Activated T-helper 1 cell treated with anti-CD3 and anti-CD28 coated beads, Interleukin-12 subunit alpha, Interleukin-12 subunit beta, Interleukin-2, Interleukin-4 antibody, amounts not matched to agents 30 ng/mL and 10 ng/mL and 1 ng/mL, durations not matched to agents 14 hours and 24 hours and 36 hours (primary cell): ENCODE data around the gene RNF224. TPM values are rescaled to one million over a fixed set of nuclear protein-coding genes. Genes with fewer than 3 reads are reported as not detected.
"Not testable (repeated sequence)": the region's sequence is repeated elsewhere in the genome, so short reads cannot be mapped to it uniquely, and the experiment has no call there.

Experiments
- DNase-seq: peaks from one replicate; pipeline ENCODE4 v3.0.0; 2021; ENCODE audit warnings: low spot score
- H3K27ac Mint-ChIP-seq: one replicate; pipeline ENCODE4 v1.8.0; 2021; ENCODE audit warnings: mild to moderate bottlenecking, mixed read lengths
- H3K27me3 Mint-ChIP-seq: one replicate; pipeline ENCODE4 v1.8.0; 2022; ENCODE audit warnings: mild to moderate bottlenecking, moderate library complexity, mixed read lengths; ENCODE audit not compliant: insufficient read depth
- H3K36me3 Mint-ChIP-seq: one replicate; pipeline ENCODE4 v1.8.0; 2021; ENCODE audit warnings: low read depth, mixed read lengths
- H3K4me1 Mint-ChIP-seq: one replicate; pipeline ENCODE4 v1.8.0; 2021; ENCODE audit warnings: low read depth, mixed read lengths
- H3K4me3 Mint-ChIP-seq: one replicate; pipeline ENCODE4 v1.8.0; 2021; ENCODE audit warnings: mild to moderate bottlenecking, moderate library complexity, mixed read lengths
- H3K9me3 Mint-ChIP-seq: one replicate; pipeline ENCODE4 v1.8.0; 2021; ENCODE audit warnings: mixed read lengths
- intact Hi-C: fragments of 100-400 bp; cut with micrococcal nuclease; formaldehyde crosslinking; loops from one replicate; pipeline ENCODE4 v1.15.1; 2024
- total RNA-seq: library from RNA; stranded (reverse); gene quantifications from 2 replicates; pipeline ENCODE4 v1.2.3, GENCODE V29; 2022

The RNF224 gene
- total RNA-seq, 1 donor from 2014 or later, result 0.29 TPM

- Mint-ChIP-seq H3K27ac (no peak overlapping the region), H3K27me3 (peaks cover 5% of the 10 kb centered on the region), H3K36me3 (peaks cover 4% of the 10 kb centered on the region), H3K4me1 (no peaks in the 10 kb centered on the region), H3K9me3 (no peaks in the 10 kb centered on the region), H3K4me3 (no peak overlapping the region)
- peak; percentile 83 for DNase-seq
- intact Hi-C loops, result loop anchor here (1.0 kb wide), 4 partner anchors 9 to 118 kb away; partner anchors contain the start of genes NELFB and RNF224
Measured at GRCh38 chr9:137236238-137236935, 9.1 kb downstream of the RNF224 start.

GRCh38 chr9:137236936-137237421 lies 9.7 kb downstream of the RNF224 start:
- Mint-ChIP-seq H3K27me3 (peaks cover 5% of the 10 kb centered on the region), H3K27ac (no peak overlapping the region), H3K36me3 (peaks cover 4% of the 10 kb centered on the region), H3K4me3 (no peak overlapping the region), H3K4me1 (no peaks in the 10 kb centered on the region), H3K9me3 (no peaks in the 10 kb centered on the region)
- intact Hi-C loops, result loop anchor here (1.0 kb wide), 4 partner anchors 10 to 119 kb away; partner anchors contain the start of genes NELFB and RNF224
- DNase-seq, result no peak

- H3K9me3 Mint-ChIP-seq, result no peaks in the 10 kb centered on the region
- peaks cover 14% of the 10 kb centered on the region for H3K36me3 Mint-ChIP-seq
- H3K27ac Mint-ChIP-seq, result no peak overlapping the region
- peaks cover 9% of the 10 kb centered on the region for H3K4me1 Mint-ChIP-seq
- no peak overlapping the region for H3K4me3 Mint-ChIP-seq
- DNase-seq, result no peak
- intact Hi-C loops, result no loop called here
- H3K27me3 Mint-ChIP-seq, result peaks cover 5% of the 10 kb centered on the region
Measured at GRCh38 chr9:137237759-137238726, 10.7 kb downstream of the RNF224 start.

GRCh38 chr9:137239541-137240200 lies 12.4 kb downstream of the RNF224 start:
- intact Hi-C loops, result loop anchor here (2.0 to 5.0 kb wide), 4 partner anchors 183 to 449 kb away; partner anchors contain the start of genes EXD3, NOXA1, NPDC1 and TMEM141
- Mint-ChIP-seq H3K4me3 (peak overlapping the region; percentile 83), H3K4me1 (peaks cover 22% of the 10 kb centered on the region), H3K27ac (peak overlapping the region; percentile 58), H3K36me3 (peaks cover 23% of the 10 kb centered on the region)
- not testable (repeated sequence) for H3K27me3 Mint-ChIP-seq, DNase-seq, H3K9me3 Mint-ChIP-seq

- intact Hi-C loops, result loop anchor here (2.0 to 5.0 kb wide), 4 partner anchors 182 to 450 kb away; partner anchors contain the start of genes EXD3, NOXA1, NPDC1 and TMEM141
Measured at GRCh38 chr9:137240318-137240840, 13.1 kb downstream of the RNF224 start.

GRCh38 chr9:137240841-137241489 lies 13.7 kb downstream of the RNF224 start, which contains the start of gene TUBB4B:
Gene TUBB4B, plus strand, starts transcription at chr9:137241287. Its CDS starts 74 bp downstream, at chr9:137241361.
- Mint-ChIP-seq H3K36me3 (peaks cover 23% of the 10 kb centered on the region), H3K4me1 (peaks cover 22% of the 10 kb centered on the region), H3K4me3 (peak within 1 kb of the TSS; percentile 92), H3K27ac (peak within 1 kb of the TSS; percentile 91), H3K27me3 (no peaks in the 10 kb centered on the region), H3K9me3 (no peaks in the 10 kb centered on the region)
- DNase-seq, result peak; percentile 98
- intact Hi-C loops, result loop anchor here (1.0 to 5.0 kb wide), 9 partner anchors 14 to 450 kb away; partner anchors contain the start of genes ANAPC2, EXD3, MRPL41 and NELFB

More at GRCh38 chr9:137240318-137240840, 13.1 kb downstream of the RNF224 start:
- no peak overlapping the region for H3K27ac Mint-ChIP-seq
- peak; percentile 68 for DNase-seq
- H3K4me1 Mint-ChIP-seq, result peaks cover 22% of the 10 kb centered on the region
- H3K9me3 Mint-ChIP-seq, result no peaks in the 10 kb centered on the region
- H3K36me3 Mint-ChIP-seq, result peaks cover 23% of the 10 kb centered on the region
- no peaks in the 10 kb centered on the region for H3K27me3 Mint-ChIP-seq
- H3K4me3 Mint-ChIP-seq, result peak overlapping the region; percentile 83

- Mint-ChIP-seq H3K9me3 (no peaks in the 10 kb centered on the region), H3K27ac (peak overlapping the region; percentile 40), H3K36me3 (peaks cover 23% of the 10 kb centered on the region), H3K4me1 (peaks cover 22% of the 10 kb centered on the region), H3K4me3 (peak overlapping the region; percentile 92), H3K27me3 (no peaks in the 10 kb centered on the region)
- intact Hi-C loops, result loop anchor here (1.0 to 5.0 kb wide), 9 partner anchors 14 to 451 kb away; partner anchors contain the start of genes ANAPC2, EXD3, MRPL41 and NELFB
- peak; percentile 68 for DNase-seq
Measured at GRCh38 chr9:137241490-137242268, 14.4 kb downstream of the RNF224 start.

GRCh38 chr9:137242269-137243203 lies 15.2 kb downstream of the RNF224 start:
- intact Hi-C loops, result loop anchor here (5.0 kb wide), 2 partner anchors 180 to 195 kb away; partner anchors contain the start of genes EXD3, NOXA1 and NPDC1
- Mint-ChIP-seq H3K4me3 (peak overlapping the region; percentile 92), H3K27ac (peak overlapping the region; percentile 77), H3K27me3 (no peaks in the 10 kb centered on the region), H3K4me1 (peaks cover 22% of the 10 kb centered on the region), H3K9me3 (no peaks in the 10 kb centered on the region), H3K36me3 (peaks cover 23% of the 10 kb centered on the region)
- no peak for DNase-seq

GRCh38 chr9:137243266-137243625 lies 15.9 kb downstream of the RNF224 start:
- H3K27ac Mint-ChIP-seq, result not testable (repeated sequence)
- intact Hi-C loops, result loop anchor here (5.0 kb wide), 2 partner anchors 179 to 196 kb away; partner anchors contain the start of genes EXD3, NOXA1 and NPDC1

More at GRCh38 chr9:137243266-137243625, 15.9 kb downstream of the RNF224 start:
- Mint-ChIP-seq H3K4me1 (peaks cover 22% of the 10 kb centered on the region), H3K36me3 (peaks cover 23% of the 10 kb centered on the region), H3K4me3 (peak overlapping the region; percentile 92)
- not testable (repeated sequence) for DNase-seq, H3K27me3 Mint-ChIP-seq, H3K9me3 Mint-ChIP-seq
